A673 (cell line): Measurements from ENCODE around the gene LRRC38. TPM values are rescaled to one million over a fixed set of nuclear protein-coding genes. Genes with fewer than 3 reads are reported as not detected.

ENCODE experiments used
- BruUV-seq: library from RNA; stranded (reverse); fragments of 400-500 nt; replicated peaks from 2 replicates; lab custom pipeline; 2021; lab: Mats Ljungman, UMichigan
- CTCF ChIA-PET: fragments of 300-600 bp; sonication (Branson Sonifier 250); formaldehyde crosslinking; loops from one replicate; lab custom pipeline; 2022; ENCODE audit warnings: antibody characterized with exemption; lab: Charles Lee
- POLR2A ChIA-PET: fragments of 300-600 bp; sonication (Branson Sonifier 250); formaldehyde crosslinking; loops from one replicate; lab custom pipeline; 2022; ENCODE audit warnings: antibody characterized with exemption; ENCODE audit not compliant: low non-redundant PET; lab: Charles Lee
- DNase-seq: peaks from one replicate; pipeline ENCODE4 v3.0.0-alpha.2; 2015; ENCODE audit warnings: low spot score
- H3K27ac ChIP-seq: fragments of 200-600 bp; sonication (generic); 2 replicates; pipeline ENCODE4 v1.5.1; 2016; ENCODE audit warnings: mixed run types, low read depth, mild to moderate bottlenecking, mixed read lengths, antibody characterized with exemption, low read length; ENCODE audit not compliant: poor library complexity, severe bottlenecking
- H3K27me3 ChIP-seq: fragments of 200-600 bp; sonication (generic); replicated peaks from 2 replicates; pipeline ENCODE4 v1.6.1; 2017; ENCODE audit warnings: mixed run types, low read depth, mild to moderate bottlenecking, mixed read lengths, antibody characterized with exemption, low read length; ENCODE audit not compliant: insufficient read depth, poor library complexity
- H3K36me3 ChIP-seq: fragments of 200-600 bp; sonication (generic); 2 replicates; pipeline ENCODE4 v1.6.1; 2016; ENCODE audit warnings: mixed run types, mild to moderate bottlenecking, mixed read lengths, antibody characterized with exemption, low read length; ENCODE audit not compliant: insufficient read depth, poor library complexity, severe bottlenecking
- H3K4me1 ChIP-seq: fragments of 200-600 bp; sonication (generic); 2 replicates; pipeline ENCODE4 v1.6.1; 2017; ENCODE audit warnings: mixed run types, mild to moderate bottlenecking, mixed read lengths, antibody characterized with exemption, low read length; ENCODE audit not compliant: insufficient read depth, poor library complexity, severe bottlenecking
- H3K4me3 ChIP-seq: fragments of 200-600 bp; sonication (generic); 2 replicates; pipeline ENCODE4 v1.5.1; 2016; ENCODE audit warnings: low read depth, mixed run types, mild to moderate bottlenecking, mixed read lengths, low read length; ENCODE audit not compliant: poor library complexity, severe bottlenecking
- H3K9me3 ChIP-seq: fragments of 200-600 bp; sonication (generic); 2 replicates; pipeline ENCODE4 v1.6.1; 2016; ENCODE audit warnings: mixed run types, low read depth, mild to moderate bottlenecking, mixed read lengths, antibody characterized with exemption, low read length; ENCODE audit not compliant: poor library complexity, severe bottlenecking
- EZH2 ChIP-seq: fragments of 200-600 bp; sonication (generic); IDR thresholded peaks from 2 replicates; pipeline ENCODE4 v1.6.1; 2017; ENCODE audit warnings: borderline replicate concordance, low read depth, mild to moderate bottlenecking, mixed read lengths, antibody characterized with exemption, low read length; ENCODE audit not compliant: poor library complexity, severe bottlenecking
- intact Hi-C: fragments of 100-400 bp; cut with micrococcal nuclease; formaldehyde crosslinking; loops from one replicate; pipeline ENCODE4 v1.10.0; 2022; ENCODE audit not compliant: unreplicated experiment
- total RNA-seq: library from RNA; stranded (reverse); gene quantifications from 2 replicates; pipeline ENCODE4 v1.2.3, GENCODE V29; 2021
- TF ChIP-seq, protein P1 (sequence below): fragments of 300-800, 200-600 bp; sonication (generic); conservative IDR thresholded peaks from 2 replicates; pipeline ENCODE4 v1.5.1; 2017; ENCODE audit warnings: low read depth, mild to moderate bottlenecking, antibody characterized with exemption, low read length, moderate library complexity, mixed read lengths

LRRC38 gene
- total RNA-seq, 1 experiment from 2014 or later = not detected

DNA sequence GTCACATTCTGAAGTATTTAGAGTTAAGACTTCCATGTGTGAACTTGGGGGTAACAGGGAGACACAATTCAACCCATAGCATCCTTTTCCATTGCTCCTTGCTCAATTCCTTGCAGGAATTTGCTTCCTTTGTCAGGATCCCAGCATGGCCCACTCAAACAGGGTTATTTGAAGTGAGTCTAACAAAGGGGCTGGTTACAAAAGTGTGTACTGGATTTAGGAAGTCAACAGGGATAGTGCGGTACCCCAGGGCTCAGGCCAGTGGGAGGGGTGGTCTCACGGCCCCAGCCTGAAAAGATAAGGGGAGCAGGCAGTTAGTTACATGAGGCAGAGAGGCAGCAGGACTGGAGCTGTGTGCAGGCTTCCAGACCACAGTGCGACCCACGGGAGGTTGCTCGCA lies 14.4 kb downstream of the LRRC38 start:
- BruUV-seq = no TSS peak
- Histone ChIP-seq H3K36me3 (no peaks in the 10 kb centered on the region), H3K9me3 (no peaks in the 10 kb centered on the region), H3K27ac (peak overlapping the region; percentile 15), H3K4me1 (peaks cover 11% of the 10 kb centered on the region), H3K4me3 (no peak overlapping the region), H3K27me3 (no peaks in the 10 kb centered on the region)
- TF ChIP-seq, protein P1, sequence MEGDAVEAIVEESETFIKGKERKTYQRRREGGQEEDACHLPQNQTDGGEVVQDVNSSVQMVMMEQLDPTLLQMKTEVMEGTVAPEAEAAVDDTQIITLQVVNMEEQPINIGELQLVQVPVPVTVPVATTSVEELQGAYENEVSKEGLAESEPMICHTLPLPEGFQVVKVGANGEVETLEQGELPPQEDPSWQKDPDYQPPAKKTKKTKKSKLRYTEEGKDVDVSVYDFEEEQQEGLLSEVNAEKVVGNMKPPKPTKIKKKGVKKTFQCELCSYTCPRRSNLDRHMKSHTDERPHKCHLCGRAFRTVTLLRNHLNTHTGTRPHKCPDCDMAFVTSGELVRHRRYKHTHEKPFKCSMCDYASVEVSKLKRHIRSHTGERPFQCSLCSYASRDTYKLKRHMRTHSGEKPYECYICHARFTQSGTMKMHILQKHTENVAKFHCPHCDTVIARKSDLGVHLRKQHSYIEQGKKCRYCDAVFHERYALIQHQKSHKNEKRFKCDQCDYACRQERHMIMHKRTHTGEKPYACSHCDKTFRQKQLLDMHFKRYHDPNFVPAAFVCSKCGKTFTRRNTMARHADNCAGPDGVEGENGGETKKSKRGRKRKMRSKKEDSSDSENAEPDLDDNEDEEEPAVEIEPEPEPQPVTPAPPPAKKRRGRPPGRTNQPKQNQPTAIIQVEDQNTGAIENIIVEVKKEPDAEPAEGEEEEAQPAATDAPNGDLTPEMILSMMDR = no peak
- TF ChIP-seq EZH2 = no peak
- no peak for DNase-seq
- ChIA-PET POLR2A (no interaction called here), CTCF (no interaction called here)
- intact Hi-C loops = no loop called here

DNA sequence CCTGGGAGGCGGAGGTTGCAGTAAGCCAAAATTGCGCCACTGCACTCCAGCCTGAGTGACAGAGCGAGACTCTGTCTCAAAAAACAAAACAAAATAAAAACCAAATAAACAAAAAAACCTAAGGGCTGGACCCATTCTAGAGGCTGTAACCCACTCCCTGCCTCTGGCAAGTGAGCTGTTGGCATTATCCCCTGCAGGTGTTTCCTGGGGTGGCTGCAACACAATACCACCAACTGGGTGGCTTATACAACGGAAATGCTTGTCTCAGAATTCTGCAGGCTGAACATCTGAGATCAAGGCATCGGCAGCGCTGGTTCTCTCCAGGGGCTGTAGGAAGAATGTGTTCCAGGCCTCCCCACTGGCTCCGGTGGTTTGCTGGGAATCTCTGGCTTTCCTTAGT lies 15.2 kb downstream of the LRRC38 start:
- ChIA-PET POLR2A (no interaction called here), CTCF (no interaction called here)
- Histone ChIP-seq H3K4me3 (no peak overlapping the region), H3K27ac (peak overlapping the region; percentile 15), H3K27me3 (no peaks in the 10 kb centered on the region), H3K4me1 (peaks cover 11% of the 10 kb centered on the region), H3K9me3 (no peaks in the 10 kb centered on the region), H3K36me3 (no peaks in the 10 kb centered on the region)
- TF ChIP-seq, protein P1 = no peak
- no peak for TF ChIP-seq EZH2
- intact Hi-C loops = no loop called here
- no TSS peak for BruUV-seq
- DNase-seq = peak; percentile 75

DNA sequence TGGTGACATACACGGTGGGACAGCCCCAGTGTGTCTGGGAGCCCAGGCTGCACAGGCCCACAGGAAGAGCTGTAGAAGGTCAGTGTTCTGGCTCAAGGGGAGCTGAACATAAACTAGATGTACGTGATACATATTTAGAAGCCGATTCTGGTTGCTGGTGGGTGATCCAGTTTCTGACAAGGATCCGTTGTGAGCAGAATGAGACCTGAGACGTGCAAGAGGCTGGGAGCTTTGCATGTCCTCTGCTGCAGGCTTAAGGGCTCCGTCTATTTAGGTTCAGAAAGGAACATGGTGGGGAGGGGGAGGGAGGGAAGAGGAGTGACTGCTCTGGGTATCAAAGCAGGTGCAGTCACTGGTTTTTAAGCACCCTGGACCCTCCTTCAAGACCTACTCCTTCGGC lies 18.6 kb downstream of the LRRC38 start:
- no peaks in the 10 kb centered on the region for H3K36me3 ChIP-seq
- peaks cover 11% of the 10 kb centered on the region for H3K4me1 ChIP-seq
- intact Hi-C loops = no loop called here
- ChIA-PET POLR2A (no interaction called here), CTCF (interaction anchor here (0.5 kb wide), 1 partner anchor 49 kb away, joined by 6 read pairs; no protein-coding TSS in a partner anchor)
- no peaks in the 10 kb centered on the region for H3K27me3 ChIP-seq
- H3K9me3 ChIP-seq = no peaks in the 10 kb centered on the region
- no TSS peak for BruUV-seq
- TF ChIP-seq EZH2 = no peak
- TF ChIP-seq, protein P1 = no peak
- DNase-seq = no peak
- no peak overlapping the region for H3K27ac ChIP-seq
- no peak overlapping the region for H3K4me3 ChIP-seq
